Activated CD8-positive, alpha-beta memory T cell treated with anti-CD3 and anti-CD28 coated beads, Interleukin-2, amount 10 ng/mL, durations not matched to agents 7 days and 5 days (primary cell): Measurements from ENCODE around the gene GPR17. TPM values are rescaled to one million over a fixed set of nuclear protein-coding genes. Genes with fewer than 3 reads are reported as not detected.
A peak's percentile ranks its signal among the peaks of the same experiment; 100 is the strongest.

ENCODE experiments used
- ATAC-seq: fragments of 150-1000 bp; cut with Tn5 transposase; one replicate; pipeline ENCODE4 v1.10.0; 2021; ENCODE audit warnings: moderate library complexity
- CTCF ChIA-PET: fragments of 350-600 bp; sonication (Branson Sonifier 250); formaldehyde crosslinking; loops from one replicate; lab custom pipeline; 2021; ENCODE audit warnings: antibody characterized with exemption; lab: Charles Lee
- DNase-seq: peaks from one replicate; pipeline ENCODE4 v3.0.0-alpha.2; 2020
- H3K27ac Mint-ChIP-seq: one replicate; pipeline ENCODE4 v1.8.0; 2021; ENCODE audit warnings: mild to moderate bottlenecking, mixed read lengths
- H3K27me3 Mint-ChIP-seq: one replicate; pipeline ENCODE4 v1.8.0; 2021; ENCODE audit warnings: mixed read lengths
- H3K36me3 Mint-ChIP-seq: one replicate; pipeline ENCODE4 v1.8.0; 2021; ENCODE audit warnings: mild to moderate bottlenecking, mixed read lengths
- H3K4me1 Mint-ChIP-seq: one replicate; pipeline ENCODE4 v1.8.0; 2021; ENCODE audit warnings: mixed read lengths
- H3K4me3 Mint-ChIP-seq: one replicate; pipeline ENCODE4 v1.8.0; 2021; ENCODE audit warnings: mild to moderate bottlenecking, moderate library complexity, mixed read lengths
- H3K9me3 Mint-ChIP-seq: one replicate; pipeline ENCODE4 v1.8.0; 2022; ENCODE audit warnings: low read depth, mixed read lengths
- total RNA-seq, 2 experiments: library from RNA; stranded (reverse); gene quantifications; one replicate each; pipeline ENCODE4 v1.2.3, GENCODE V29; 2021

GPR17 gene
- total RNA-seq: not detected

DNA sequence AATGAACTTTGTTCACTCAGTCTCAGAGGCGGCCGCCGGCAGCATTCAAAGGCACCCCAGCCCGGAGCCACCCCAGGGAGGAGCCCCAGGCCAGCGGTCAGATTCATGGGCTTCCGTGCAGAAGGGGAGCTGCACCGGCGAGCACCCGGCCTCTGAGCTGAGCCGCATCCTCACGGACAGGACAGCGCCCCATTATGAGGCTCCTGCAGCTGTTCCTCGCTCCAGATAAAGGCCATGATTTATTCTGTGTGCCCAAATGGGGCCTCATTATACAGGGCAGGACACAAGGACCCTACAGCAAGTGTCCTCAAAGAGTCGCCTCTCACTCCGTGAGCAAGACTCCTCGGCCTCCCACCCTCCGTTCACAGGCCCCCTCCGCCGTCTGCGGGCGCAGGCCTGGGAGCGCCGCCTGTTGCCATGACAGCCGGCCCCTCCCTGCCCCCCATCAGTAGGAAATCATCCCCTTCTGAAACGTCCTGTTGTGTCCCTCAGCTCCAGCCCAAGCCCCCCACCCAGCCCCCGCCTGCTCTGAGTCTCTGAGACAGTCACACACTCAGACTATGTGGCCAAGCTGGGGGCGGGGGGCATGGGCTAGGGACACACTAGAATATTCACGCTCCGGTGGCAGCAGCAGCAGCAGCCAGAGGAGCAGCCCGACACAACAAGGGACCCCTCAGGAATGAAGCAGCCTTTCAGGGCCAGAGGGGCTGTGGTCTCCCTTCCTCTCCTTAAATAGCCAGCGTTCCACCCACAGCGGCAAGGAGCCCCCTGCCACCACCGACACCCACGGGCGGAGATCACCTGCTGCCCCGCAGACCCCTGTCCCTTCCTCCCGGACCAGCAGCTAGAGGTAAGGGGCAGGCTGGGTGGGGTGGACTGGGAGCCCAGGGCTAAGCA lies at the start of gene GPR17:
Gene GPR17 (plus strand): TSS at position 759 of the 897 bp plus-strand sequence. CDS start 4,583 bp downstream, outside the sequence.
- ATAC-seq (no peak), DNase-seq (no peak)
- no peaks in the 10 kb centered on the region for H3K9me3 Mint-ChIP-seq
- peaks cover 9% of the 10 kb centered on the region for H3K4me1 Mint-ChIP-seq
- H3K27me3 Mint-ChIP-seq: no peaks in the 10 kb centered on the region
- no peak within 1 kb of the TSS for H3K27ac Mint-ChIP-seq
- H3K36me3 Mint-ChIP-seq: no peaks in the 10 kb centered on the region
- CTCF ChIA-PET: interaction anchor here (3.0 kb wide), 1 partner anchor 54 kb away, joined by 9 read pairs; no protein-coding TSS in a partner anchor
- no peak within 1 kb of the TSS for H3K4me3 Mint-ChIP-seq

DNA sequence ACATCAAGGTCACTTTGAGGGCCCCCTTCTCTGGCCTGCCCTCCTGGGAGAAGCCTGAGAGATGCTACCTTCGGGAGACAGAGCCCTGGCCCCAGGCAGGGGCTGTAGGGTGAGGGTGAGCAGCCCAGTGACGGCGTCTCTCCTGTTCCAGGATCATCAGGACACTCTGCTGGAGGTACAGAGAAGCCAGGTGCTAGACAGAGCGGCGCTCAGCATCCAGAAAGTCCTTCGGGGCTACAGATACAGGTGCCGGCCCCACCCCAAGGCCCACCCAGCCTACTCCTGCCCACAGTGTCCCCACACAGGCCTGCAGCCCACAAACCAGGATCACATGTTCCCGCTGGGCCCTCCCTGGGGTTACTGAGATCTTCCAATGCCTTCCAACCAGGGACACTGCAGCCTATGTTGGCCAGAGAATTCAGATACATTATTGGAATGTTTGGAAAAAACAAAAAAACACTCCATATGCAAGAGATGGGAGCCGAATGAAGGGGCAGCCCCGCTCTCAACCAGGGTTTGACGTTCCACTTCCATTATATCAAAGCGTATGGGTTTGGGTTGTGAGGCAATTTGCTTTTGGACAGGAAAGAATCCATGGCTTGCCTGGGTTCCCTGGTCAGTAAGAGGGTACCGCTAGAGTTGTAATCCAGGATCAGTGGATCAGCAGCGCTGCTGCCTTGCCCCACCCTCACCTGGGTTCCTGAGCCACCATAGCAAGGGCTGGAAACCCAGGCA lies 49.5 kb upstream of the GPR17 start:
- ATAC-seq (no peak), DNase-seq (no peak)
- CTCF ChIA-PET: interaction anchor here (1.9 kb wide), 1 partner anchor 54 kb away, joined by 5 read pairs; no protein-coding TSS in a partner anchor
- Mint-ChIP-seq H3K27ac (no peak overlapping the region), H3K9me3 (no peaks in the 10 kb centered on the region), H3K27me3 (peaks cover 32% of the 10 kb centered on the region), H3K4me1 (peaks cover 6% of the 10 kb centered on the region), H3K4me3 (no peak overlapping the region), H3K36me3 (no peaks in the 10 kb centered on the region)

GRCh38 chr2:127597046-127597983 lies 48.6 kb upstream of the GPR17 start:
- H3K4me3 Mint-ChIP-seq: no peak overlapping the region
- CTCF ChIA-PET: interaction anchor here (1.9 kb wide), 1 partner anchor 53 kb away, joined by 5 read pairs; no protein-coding TSS in a partner anchor

DNA sequence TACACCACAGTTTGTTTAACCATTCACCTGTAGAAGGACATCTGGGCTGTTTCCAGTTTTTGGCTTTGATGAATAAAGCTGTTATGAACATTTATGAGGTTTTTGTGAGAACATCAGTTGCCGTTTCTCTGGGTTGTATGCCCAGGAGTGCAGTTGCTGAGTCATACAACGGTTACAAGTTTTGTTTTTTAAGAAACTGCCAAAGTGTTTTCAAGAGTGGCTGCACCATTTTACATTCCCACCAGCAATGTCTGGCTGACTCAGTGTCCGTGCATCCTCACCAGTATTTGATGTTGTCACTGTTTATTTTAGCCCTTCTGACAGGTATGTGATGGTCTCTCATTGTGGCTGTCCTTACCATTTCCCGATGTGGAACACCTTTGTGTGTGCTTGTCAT lies 48.0 kb upstream of the GPR17 start:
- H3K27ac Mint-ChIP-seq: peak overlapping the region; percentile 18
- peaks cover 6% of the 10 kb centered on the region for H3K4me1 Mint-ChIP-seq
- H3K27me3 Mint-ChIP-seq: peaks cover 34% of the 10 kb centered on the region
- CTCF ChIA-PET: interaction anchor here (1.2 kb wide), 1 partner anchor 43 kb away, joined by 3 read pairs; no protein-coding TSS in a partner anchor
- H3K9me3 Mint-ChIP-seq: peaks cover 1% of the 10 kb centered on the region
- ATAC-seq (no peak), DNase-seq (no peak)
- peaks cover under 1% of the 10 kb centered on the region for H3K36me3 Mint-ChIP-seq
- no peak overlapping the region for H3K4me3 Mint-ChIP-seq

More at GRCh38 chr2:127597046-127597983, 48.6 kb upstream of the GPR17 start:
- Mint-ChIP-seq H3K27ac (peak overlapping the region; percentile 18), H3K9me3 (no peaks in the 10 kb centered on the region), H3K4me1 (peaks cover 6% of the 10 kb centered on the region), H3K27me3 (peaks cover 33% of the 10 kb centered on the region), H3K36me3 (no peaks in the 10 kb centered on the region)
- DNase-seq (no peak), ATAC-seq (no peak)

GRCh38 chr2:127598711-127599110 lies 47.2 kb upstream of the GPR17 start:
- Mint-ChIP-seq H3K27me3 (peaks cover 38% of the 10 kb centered on the region), H3K9me3 (peaks cover 2% of the 10 kb centered on the region), H3K4me1 (peaks cover 6% of the 10 kb centered on the region), H3K36me3 (peaks cover 3% of the 10 kb centered on the region), H3K4me3 (no peak overlapping the region), H3K27ac (no peak overlapping the region)
- ATAC-seq (no peak), DNase-seq (no peak)
- CTCF ChIA-PET: interaction anchor here (0.8 to 1.6 kb wide), 3 partner anchors 19 to 51 kb away, joined by 3 to 5 read pairs (median 3); no protein-coding TSS in a partner anchor

DNA sequence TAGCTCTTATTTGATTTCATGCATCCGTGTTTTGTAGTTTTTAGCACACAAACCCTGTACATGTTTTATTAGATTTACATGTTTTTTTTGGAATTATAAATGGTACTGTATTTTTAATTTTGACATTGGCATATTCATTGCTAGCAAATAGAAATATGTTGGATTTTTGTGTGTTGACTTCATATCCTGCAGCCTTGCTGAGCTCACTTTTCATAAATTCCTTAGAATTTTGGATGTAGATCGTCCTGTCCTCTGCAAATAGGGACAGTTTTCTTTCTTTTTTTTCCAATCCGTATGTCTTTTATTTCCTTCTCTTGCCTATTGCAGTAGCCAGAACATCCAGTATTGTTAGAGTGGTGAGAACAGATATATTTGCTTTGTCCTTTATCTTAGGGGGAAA lies 46.7 kb upstream of the GPR17 start:
- Mint-ChIP-seq H3K36me3 (peaks cover 3% of the 10 kb centered on the region), H3K9me3 (peaks cover 2% of the 10 kb centered on the region), H3K27ac (no peak overlapping the region), H3K27me3 (peaks cover 38% of the 10 kb centered on the region), H3K4me3 (no peak overlapping the region), H3K4me1 (peaks cover 6% of the 10 kb centered on the region)
- DNase-seq (no peak), ATAC-seq (no peak)
- CTCF ChIA-PET: interaction anchor here (0.8 to 1.6 kb wide), 3 partner anchors 20 to 50 kb away, joined by 3 to 5 read pairs (median 3); no protein-coding TSS in a partner anchor

GRCh38 chr2:127604986-127605385 lies 41.0 kb upstream of the GPR17 start:
- peaks cover 2% of the 10 kb centered on the region for H3K9me3 Mint-ChIP-seq
- ATAC-seq (no peak), DNase-seq (no peak)
- CTCF ChIA-PET: interaction anchor here (2.3 kb wide), 1 partner anchor 13 kb away, joined by 13 read pairs; no protein-coding TSS in a partner anchor
- no peak overlapping the region for H3K4me3 Mint-ChIP-seq
- H3K4me1 Mint-ChIP-seq: no peaks in the 10 kb centered on the region
- H3K36me3 Mint-ChIP-seq: peaks cover 3% of the 10 kb centered on the region
- no peak overlapping the region for H3K27ac Mint-ChIP-seq
- H3K27me3 Mint-ChIP-seq: peaks cover 23% of the 10 kb centered on the region

DNA sequence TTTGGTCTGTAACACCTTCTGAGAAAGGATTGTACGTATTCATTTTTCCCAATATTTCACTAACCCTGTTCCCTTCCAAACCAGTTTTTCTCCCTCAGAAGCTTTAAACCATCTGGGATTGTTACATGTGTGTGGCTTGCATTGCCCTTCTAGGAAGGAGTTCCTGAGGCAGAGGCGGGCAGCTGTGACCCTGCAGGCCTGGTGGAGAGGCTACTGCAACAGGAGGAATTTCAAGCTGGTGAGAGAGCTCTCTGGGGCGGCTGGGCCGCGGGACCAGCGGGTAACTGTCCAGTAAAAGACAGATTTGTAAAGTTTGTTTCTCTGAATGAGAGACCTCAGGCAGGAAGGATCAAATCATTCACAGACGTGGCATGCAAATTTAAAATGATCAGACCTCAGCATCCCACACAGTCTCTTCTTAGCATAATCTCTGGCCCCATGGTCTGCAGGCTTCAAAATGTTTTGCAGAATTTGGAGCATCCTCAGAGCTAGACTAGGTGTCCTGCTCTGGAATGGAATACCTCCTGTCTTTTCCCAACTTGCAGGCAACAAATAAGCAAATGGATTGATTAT lies 40.2 kb upstream of the GPR17 start:
- Mint-ChIP-seq H3K27me3 (peaks cover 19% of the 10 kb centered on the region), H3K9me3 (peaks cover 2% of the 10 kb centered on the region), H3K36me3 (peaks cover 3% of the 10 kb centered on the region), H3K27ac (no peak overlapping the region), H3K4me3 (no peak overlapping the region), H3K4me1 (no peaks in the 10 kb centered on the region)
- no peak for DNase-seq
- CTCF ChIA-PET: interaction anchor here (2.3 kb wide), 1 partner anchor 14 kb away, joined by 13 read pairs; no protein-coding TSS in a partner anchor
- ATAC-seq: no peak

- DNase-seq (no peak), ATAC-seq (no peak)
- CTCF ChIA-PET: interaction anchor here (0.8 kb wide), 1 partner anchor 16 kb away, joined by 5 read pairs; no protein-coding TSS in a partner anchor
- H3K4me3 Mint-ChIP-seq: no peak overlapping the region
- H3K36me3 Mint-ChIP-seq: peaks cover 3% of the 10 kb centered on the region
- no peaks in the 10 kb centered on the region for H3K4me1 Mint-ChIP-seq
- peaks cover 14% of the 10 kb centered on the region for H3K27me3 Mint-ChIP-seq
- H3K27ac Mint-ChIP-seq: no peak overlapping the region
- H3K9me3 Mint-ChIP-seq: peaks cover 2% of the 10 kb centered on the region
These were observed 39.1 kb upstream of the GPR17 start for GRCh38 chr2:127606625-127607398.

GRCh38 chr2:127607399-127607908 lies 38.5 kb upstream of the GPR17 start:
- ATAC-seq (no peak), DNase-seq (no peak)
- Mint-ChIP-seq H3K4me3 (no peak overlapping the region), H3K36me3 (peaks cover 3% of the 10 kb centered on the region), H3K4me1 (no peaks in the 10 kb centered on the region), H3K27ac (no peak overlapping the region), H3K9me3 (peaks cover 2% of the 10 kb centered on the region), H3K27me3 (peaks cover 14% of the 10 kb centered on the region)
- CTCF ChIA-PET: interaction anchor here (0.8 kb wide), 1 partner anchor 16 kb away, joined by 5 read pairs; no protein-coding TSS in a partner anchor
